Keratinocyte (primary cell): ENCODE results near the gene SPRED2. TPM values are rescaled to one million over a fixed set of nuclear protein-coding genes. Genes with fewer than 3 reads are reported as not detected.

Source experiments
- DNase-seq: peaks from one replicate; pipeline ENCODE4 v3.0.0-alpha.2; 2011; ENCODE audit warnings: low read depth, missing footprints, low spot score
- FAIRE-seq: peaks from 2 replicates; lab custom pipeline; 2011; peaks lifted over from hg19 to GRCh38; lab: Jason Lieb, UNC
- H2AFZ ChIP-seq: 2 replicates; pipeline ENCODE4 v1.6.0; 2012; ENCODE audit warnings: low read length, control low read depth, inconsistent platforms; ENCODE audit not compliant: control insufficient read depth
- H3K27ac ChIP-seq: 2 replicates; pipeline ENCODE4 v1.5.1; 2011; ENCODE audit warnings: low read length; ENCODE audit not compliant: control insufficient read depth, insufficient read depth
- H3K27me3 ChIP-seq: 3 replicates; pipeline ENCODE4 v1.6.0; 2011; ENCODE audit warnings: low read length; ENCODE audit not compliant: control insufficient read depth, insufficient read depth; ENCODE audit errors: extremely low read depth
- H3K36me3 ChIP-seq, 2 experiments: 2 replicates in 1 of 2; 3 replicates in 1 of 2; pipeline ENCODE4 v1.5.1; 2011; ENCODE audit warnings: low read length in 2 of 2, mild to moderate bottlenecking in 1 of 2; ENCODE audit not compliant: control insufficient read depth in 2 of 2, insufficient read depth in 2 of 2; ENCODE audit errors: extremely low read depth in 1 of 2
- H3K4me1 ChIP-seq: 3 replicates; pipeline ENCODE4 v1.5.1; 2011; ENCODE audit warnings: low read length; ENCODE audit not compliant: control insufficient read depth, insufficient read depth; ENCODE audit errors: extremely low read depth
- H3K4me2 ChIP-seq: 3 replicates; pipeline ENCODE4 v1.6.0; 2011; ENCODE audit warnings: low read depth, low read length; ENCODE audit not compliant: control insufficient read depth, insufficient read depth; ENCODE audit errors: extremely low read depth
- H3K4me3 ChIP-seq, 3 experiments: fragments of 200-600 bp in 1 of 3; sonication (generic) in 1 of 3; 2 replicates in 2 of 3; 3 replicates in 1 of 3; pipeline ENCODE4 v1.5.1; 2011 to 2016; ENCODE audit warnings: low read length in 3 of 3, mild to moderate bottlenecking in 3 of 3, control low read depth in 2 of 3, inconsistent platforms in 1 of 3, low read depth in 1 of 3, mixed read lengths in 1 of 3, mixed run types in 1 of 3, moderate library complexity in 1 of 3; ENCODE audit not compliant: control insufficient read depth in 2 of 3, insufficient read depth in 2 of 3; ENCODE audit errors: extremely low read depth in 1 of 3
- H3K79me2 ChIP-seq: 2 replicates; pipeline ENCODE4 v1.6.0; 2012; ENCODE audit warnings: low read length; ENCODE audit not compliant: control insufficient read depth, insufficient read depth
- H3K9ac ChIP-seq: 3 replicates; pipeline ENCODE4 v1.6.0; 2011; ENCODE audit warnings: low read length; ENCODE audit not compliant: control insufficient read depth, insufficient read depth; ENCODE audit errors: extremely low read depth
- H3K9me1 ChIP-seq: 3 replicates; pipeline ENCODE4 v1.6.0; 2011; ENCODE audit warnings: low read length; ENCODE audit not compliant: control insufficient read depth, insufficient read depth; ENCODE audit errors: extremely low read depth
- H3K9me3 ChIP-seq: 2 replicates; pipeline ENCODE4 v1.5.1; 2012; ENCODE audit warnings: low read depth, low read length; ENCODE audit not compliant: control insufficient read depth
- H4K20me1 ChIP-seq: 3 replicates; pipeline ENCODE4 v1.6.0; 2011; ENCODE audit warnings: low read length; ENCODE audit not compliant: control insufficient read depth, insufficient read depth; ENCODE audit errors: extremely low read depth
- EZH2 ChIP-seq: IDR thresholded peaks from one replicate; pipeline ENCODE4 v1.6.1; 2012; ENCODE audit warnings: inconsistent platforms, mild to moderate bottlenecking, low read length, moderate library complexity
- dilution Hi-C: fragments of 300-500 bp; cut with MboI; formaldehyde crosslinking; loops from one replicate; pipeline ENCODE4 v1.7.0; 2020; ENCODE audit warnings: low sequenced_read_pairs; ENCODE audit not compliant: extremely low pct_ligation_motif_present
- polyA plus RNA-seq, 5 experiments: library from polyadenylated mRNA; depleted of rRNA in 3 of 5; stranded (reverse) in 3 of 5; stranded (forward) in 1 of 5; unstranded in 1 of 5; fragments of >200 nt; gene quantifications; 1 replicate in 1 of 5; 2 replicates in 3 of 5; 3 replicates in 1 of 5; pipeline versions ENCODE4 v1.2.1 to v1.2.3, GENCODE V29; 2011 to 2012; ENCODE audit warnings: missing spikeins in 2 of 5, low read depth in 1 of 5, low replicate concordance in 1 of 5
- TF ChIP-seq, protein P1 (sequence below), 3 experiments: IDR thresholded peaks in 1 of 3; conservative IDR thresholded peaks in 1 of 3; optimal IDR thresholded peaks in 1 of 3; 2 replicates in 2 of 3; 3 replicates in 1 of 3; pipeline versions ENCODE3 to v1.5.1; 2011; ENCODE audit warnings: low read length in 3 of 3, mild to moderate bottlenecking in 3 of 3, moderate library complexity in 2 of 3, control low read depth in 1 of 3, inconsistent platforms in 1 of 3; ENCODE audit not compliant: insufficient read depth in 2 of 3; ENCODE audit errors: extremely low read depth in 1 of 3

The SPRED2 gene
- polyA plus RNA-seq, 1 donor (not counting 4 experiments of a cell fraction or from before 2014, with no cell fraction given) = 26.8 TPM

DNA sequence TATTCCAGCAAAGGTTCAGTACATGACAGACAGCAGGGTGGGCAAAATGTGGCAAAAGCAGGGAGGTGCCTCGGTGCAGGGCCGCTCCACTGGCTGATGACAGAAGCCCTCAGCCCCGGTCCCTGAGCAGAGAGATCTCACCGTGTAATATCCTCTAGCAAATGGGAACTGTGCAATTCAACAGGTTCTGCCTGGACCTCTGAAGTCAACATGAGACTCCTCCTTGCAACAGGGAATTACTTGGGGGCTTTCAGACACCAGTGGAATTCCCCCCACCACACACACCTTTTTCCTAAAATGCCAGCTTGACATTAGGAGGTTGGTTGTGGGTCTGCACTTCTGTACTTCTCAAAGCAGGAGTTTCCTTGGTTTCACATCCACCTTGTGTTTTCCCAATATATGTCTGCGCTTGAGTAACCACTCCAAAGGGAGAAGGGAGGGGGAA lies 50.8 kb downstream of the SPRED2 start:
- Histone ChIP-seq H3K4me2 (no peak overlapping the region), H3K27me3 (no peaks in the 10 kb centered on the region), H3K4me1 (peaks cover 84% of the 10 kb centered on the region), H2AFZ (no peak overlapping the region), H3K9me3 (no peaks in the 10 kb centered on the region), H3K36me3 (peaks cover 3 to 20% of the 10 kb centered on the region in 2 experiments), H4K20me1 (peaks cover 5% of the 10 kb centered on the region), H3K4me3 (no peak overlapping the region), H3K79me2 (peaks cover 63% of the 10 kb centered on the region), H3K9ac (no peak overlapping the region), H3K27ac (no peak overlapping the region), H3K9me1 (peaks cover 9% of the 10 kb centered on the region)
- TF ChIP-seq, protein P1, sequence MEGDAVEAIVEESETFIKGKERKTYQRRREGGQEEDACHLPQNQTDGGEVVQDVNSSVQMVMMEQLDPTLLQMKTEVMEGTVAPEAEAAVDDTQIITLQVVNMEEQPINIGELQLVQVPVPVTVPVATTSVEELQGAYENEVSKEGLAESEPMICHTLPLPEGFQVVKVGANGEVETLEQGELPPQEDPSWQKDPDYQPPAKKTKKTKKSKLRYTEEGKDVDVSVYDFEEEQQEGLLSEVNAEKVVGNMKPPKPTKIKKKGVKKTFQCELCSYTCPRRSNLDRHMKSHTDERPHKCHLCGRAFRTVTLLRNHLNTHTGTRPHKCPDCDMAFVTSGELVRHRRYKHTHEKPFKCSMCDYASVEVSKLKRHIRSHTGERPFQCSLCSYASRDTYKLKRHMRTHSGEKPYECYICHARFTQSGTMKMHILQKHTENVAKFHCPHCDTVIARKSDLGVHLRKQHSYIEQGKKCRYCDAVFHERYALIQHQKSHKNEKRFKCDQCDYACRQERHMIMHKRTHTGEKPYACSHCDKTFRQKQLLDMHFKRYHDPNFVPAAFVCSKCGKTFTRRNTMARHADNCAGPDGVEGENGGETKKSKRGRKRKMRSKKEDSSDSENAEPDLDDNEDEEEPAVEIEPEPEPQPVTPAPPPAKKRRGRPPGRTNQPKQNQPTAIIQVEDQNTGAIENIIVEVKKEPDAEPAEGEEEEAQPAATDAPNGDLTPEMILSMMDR (optimal IDR thresholded peaks at IDR 0.05 in 1 of 3, IDR thresholded peaks at IDR 0.05 in 1 of 3, conservative IDR thresholded peaks at IDR 0.05 in 1 of 3; ENCODE audit: extremely low read depth in 1 of 3, insufficient read depth in 2 of 3, low read length in 3 of 3) = no peak
- no peak for TF ChIP-seq EZH2
- FAIRE-seq (no peak), DNase-seq (no peak)
- dilution Hi-C loops = no loop called here

DNA sequence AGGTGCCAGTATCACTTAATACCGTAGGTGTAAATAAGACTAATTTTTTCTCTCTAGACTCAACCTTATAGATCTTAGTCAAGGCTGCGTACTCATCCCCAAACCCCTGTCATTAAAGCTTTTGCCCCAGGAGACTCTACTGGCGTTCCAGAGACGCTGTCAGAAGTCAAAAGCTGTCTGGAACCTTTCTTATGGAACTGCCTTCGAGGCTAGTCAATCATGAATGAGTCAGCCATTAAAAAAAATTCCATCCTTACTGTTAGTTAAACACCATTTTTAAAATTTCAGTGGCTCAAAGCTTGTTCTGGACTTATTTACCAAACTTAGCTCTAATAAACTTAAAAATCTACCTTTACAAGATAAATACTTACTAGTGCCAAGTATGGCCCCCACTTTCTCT lies 52.1 kb downstream of the SPRED2 start:
- Histone ChIP-seq H4K20me1 (peaks cover 5% of the 10 kb centered on the region), H3K9ac (no peak overlapping the region), H3K4me1 (peaks cover 88% of the 10 kb centered on the region), H3K36me3 (peaks cover 3 to 23% of the 10 kb centered on the region in 2 experiments), H2AFZ (no peak overlapping the region), H3K27me3 (no peaks in the 10 kb centered on the region), H3K79me2 (peaks cover 63% of the 10 kb centered on the region), H3K4me3 (no peak overlapping the region), H3K9me3 (no peaks in the 10 kb centered on the region), H3K4me2 (peak overlapping the region; percentile 50), H3K9me1 (peaks cover 9% of the 10 kb centered on the region), H3K27ac (peak overlapping the region; percentile 25)
- dilution Hi-C loops = no loop called here
- no peak for TF ChIP-seq EZH2
- TF ChIP-seq, protein P1 (optimal IDR thresholded peaks at IDR 0.05 in 1 of 3, IDR thresholded peaks at IDR 0.05 in 1 of 3, conservative IDR thresholded peaks at IDR 0.05 in 1 of 3; ENCODE audit: extremely low read depth in 1 of 3, insufficient read depth in 2 of 3, low read length in 3 of 3) = no peak
- no peak for DNase-seq
- no peak for FAIRE-seq
